Smooth muscle cell (in vitro differentiated cells): ENCODE measurements around the gene PAX2. TPM values are rescaled to one million over a fixed set of nuclear protein-coding genes. Genes with fewer than 3 reads are reported as not detected.

Experiments used
- DNase-seq: peaks from one replicate; lab custom pipeline; 2025; ENCODE audit not compliant: unreplicated experiment; lab: John Stamatoyannopoulos, UW
- H2AFZ ChIP-seq: fragments of 200-600 bp; sonication (generic); 2 replicates; pipeline ENCODE4 v1.6.0; 2016; ENCODE audit warnings: antibody characterized with exemption, low read depth, mild to moderate bottlenecking
- H3F3A ChIP-seq: fragments of 200-600 bp; sonication (generic); 2 replicates; pipeline ENCODE4 v1.6.0; 2017; ENCODE audit warnings: antibody characterized with exemption, low read depth
- H3K27ac ChIP-seq: fragments of 200-600 bp; sonication (generic); 2 replicates; pipeline ENCODE4 v1.5.1; 2016; ENCODE audit warnings: low read depth, mild to moderate bottlenecking
- H3K27me3 ChIP-seq: fragments of 200-600 bp; sonication (generic); 2 replicates; pipeline ENCODE4 v1.6.1; 2016; ENCODE audit warnings: low read depth, mild to moderate bottlenecking
- H3K36me3 ChIP-seq: fragments of 200-600 bp; sonication (generic); 2 replicates; pipeline ENCODE4 v1.5.1; 2016; ENCODE audit warnings: low read depth
- H3K4me1 ChIP-seq: fragments of 200-600 bp; sonication (generic); 2 replicates; pipeline ENCODE4 v1.5.1; 2016; ENCODE audit warnings: low read depth
- H3K4me2 ChIP-seq: fragments of 200-600 bp; sonication (generic); 2 replicates; pipeline ENCODE4 v1.6.0; 2016; ENCODE audit warnings: mild to moderate bottlenecking
- H3K4me3 ChIP-seq: fragments of 200-600 bp; sonication (generic); 2 replicates; pipeline ENCODE4 v1.5.1; 2016; ENCODE audit warnings: mild to moderate bottlenecking
- H3K79me2 ChIP-seq: fragments of 200-600 bp; sonication (generic); 2 replicates; pipeline ENCODE4 v1.6.0; 2016; ENCODE audit warnings: low read depth, mild to moderate bottlenecking
- H3K9ac ChIP-seq: fragments of 200-600 bp; sonication (generic); 2 replicates; pipeline ENCODE4 v1.6.0; 2016; ENCODE audit warnings: low read depth
- H3K9me3 ChIP-seq: fragments of 200-600 bp; sonication (generic); replicated peaks from 2 replicates; pipeline ENCODE4 v1.5.1; 2016; ENCODE audit warnings: low read depth
- H4K20me1 ChIP-seq: fragments of 200-600 bp; sonication (generic); 2 replicates; pipeline ENCODE4 v1.6.0; 2016; ENCODE audit warnings: low read depth
- WGBS: methylation state at CpG from one replicate; pipeline ENCODE4 v1.1.7; 2016; ENCODE audit warnings: low lambda C conversion rate; 5-methylcytosine and 5-hydroxymethylcytosine counted together
- polyA plus RNA-seq: library from polyadenylated mRNA; unstranded; fragments of >200 nt; fragmentation: Nextera tagmentation; extraction: Ambion mirVana; gene quantifications from 2 replicates; pipeline ENCODE4 v1.2.1, GENCODE V29; 2016
- total RNA-seq: library from RNA; depleted of rRNA; stranded (reverse); fragments of >200 nt; gene quantifications from 2 replicates; pipeline ENCODE4 v1.2.3, GENCODE V29; 2014
- TF ChIP-seq, protein P1 (sequence below): fragments of 200-600 bp; sonication (generic); IDR thresholded peaks from 2 replicates; pipeline ENCODE4 v1.5.1; 2017; ENCODE audit warnings: borderline replicate concordance, mild to moderate bottlenecking, antibody characterized with exemption; ENCODE audit not compliant: insufficient read depth, poor library complexity, severe bottlenecking

Gene PAX2
- total and polyA plus RNA-seq, 2 experiments from 2014 or later, result not detected

DNA sequence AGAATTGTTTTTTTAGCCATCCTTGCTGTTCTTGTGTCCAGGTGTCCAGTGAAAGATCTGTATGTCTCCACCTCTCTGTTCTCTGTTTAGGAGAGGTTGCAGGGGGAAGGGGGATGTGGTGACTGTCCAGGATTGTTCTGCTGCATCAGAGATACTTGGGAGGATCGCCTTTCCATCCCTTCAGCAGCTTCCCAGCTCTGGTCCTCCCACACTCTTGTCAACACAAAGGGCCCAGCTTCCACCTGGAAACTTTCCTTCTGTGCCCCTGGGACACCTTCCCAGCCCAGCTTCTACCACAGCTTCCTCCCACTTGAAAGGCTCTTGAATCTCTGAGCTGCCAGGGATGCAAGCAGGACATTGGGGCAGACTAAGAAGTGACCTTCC, 85.3 kb downstream of the PAX2 start:
- H3K9me3 ChIP-seq, result no peaks in the 10 kb centered on the region
- H3K4me3 ChIP-seq, result no peak overlapping the region
- no peaks in the 10 kb centered on the region for H3K79me2 ChIP-seq
- H3K9ac ChIP-seq, result no peak overlapping the region
- no peak overlapping the region for H3K27ac ChIP-seq
- H3K36me3 ChIP-seq, result no peaks in the 10 kb centered on the region
- H3K27me3 ChIP-seq, result peaks cover 100% of the 10 kb centered on the region
- peaks cover 19% of the 10 kb centered on the region for H3K4me1 ChIP-seq
- 50% methylated on average over 1 of the region's 1 CpG for WGBS
- no peak overlapping the region for H3K4me2 ChIP-seq
- no peak overlapping the region for H2AFZ ChIP-seq
- no peaks in the 10 kb centered on the region for H3F3A ChIP-seq
- DNase-seq, result no peak
- H4K20me1 ChIP-seq, result no peaks in the 10 kb centered on the region
- TF ChIP-seq, protein P1, sequence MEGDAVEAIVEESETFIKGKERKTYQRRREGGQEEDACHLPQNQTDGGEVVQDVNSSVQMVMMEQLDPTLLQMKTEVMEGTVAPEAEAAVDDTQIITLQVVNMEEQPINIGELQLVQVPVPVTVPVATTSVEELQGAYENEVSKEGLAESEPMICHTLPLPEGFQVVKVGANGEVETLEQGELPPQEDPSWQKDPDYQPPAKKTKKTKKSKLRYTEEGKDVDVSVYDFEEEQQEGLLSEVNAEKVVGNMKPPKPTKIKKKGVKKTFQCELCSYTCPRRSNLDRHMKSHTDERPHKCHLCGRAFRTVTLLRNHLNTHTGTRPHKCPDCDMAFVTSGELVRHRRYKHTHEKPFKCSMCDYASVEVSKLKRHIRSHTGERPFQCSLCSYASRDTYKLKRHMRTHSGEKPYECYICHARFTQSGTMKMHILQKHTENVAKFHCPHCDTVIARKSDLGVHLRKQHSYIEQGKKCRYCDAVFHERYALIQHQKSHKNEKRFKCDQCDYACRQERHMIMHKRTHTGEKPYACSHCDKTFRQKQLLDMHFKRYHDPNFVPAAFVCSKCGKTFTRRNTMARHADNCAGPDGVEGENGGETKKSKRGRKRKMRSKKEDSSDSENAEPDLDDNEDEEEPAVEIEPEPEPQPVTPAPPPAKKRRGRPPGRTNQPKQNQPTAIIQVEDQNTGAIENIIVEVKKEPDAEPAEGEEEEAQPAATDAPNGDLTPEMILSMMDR, result no peak

DNA sequence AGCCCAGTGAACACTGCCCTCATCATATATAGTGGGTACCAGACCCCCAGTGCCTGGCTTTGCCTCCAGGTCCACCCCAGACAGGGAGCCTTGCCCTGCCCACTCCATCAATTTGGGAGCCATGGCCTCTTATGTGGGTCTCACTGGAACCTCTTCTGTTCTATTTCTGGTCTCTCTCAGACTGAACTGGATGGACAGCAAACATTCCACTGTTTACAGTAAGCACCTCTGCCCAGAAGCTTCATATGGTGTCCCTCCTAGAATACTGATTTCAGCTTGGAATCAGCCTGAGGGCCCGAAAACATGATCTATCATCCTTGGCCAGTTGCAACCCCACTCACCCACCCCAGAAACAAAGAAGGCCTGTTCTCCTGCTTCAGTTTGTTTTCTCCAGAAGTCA, 86.4 kb downstream of the PAX2 start:
- no peaks in the 10 kb centered on the region for H3K36me3 ChIP-seq
- H3K9me3 ChIP-seq, result no peaks in the 10 kb centered on the region
- H3K9ac ChIP-seq, result no peak overlapping the region
- no peak overlapping the region for H3K4me2 ChIP-seq
- H2AFZ ChIP-seq, result no peak overlapping the region
- H3K27me3 ChIP-seq, result peaks cover 92% of the 10 kb centered on the region
- no peaks in the 10 kb centered on the region for H3K79me2 ChIP-seq
- no peaks in the 10 kb centered on the region for H4K20me1 ChIP-seq
- no peak for DNase-seq
- no peak overlapping the region for H3K27ac ChIP-seq
- no peaks in the 10 kb centered on the region for H3F3A ChIP-seq
- no peak overlapping the region for H3K4me3 ChIP-seq
- TF ChIP-seq, protein P1, result no peak
- 64% methylated on average over 1 of the region's 1 CpG for WGBS
- peaks cover 19% of the 10 kb centered on the region for H3K4me1 ChIP-seq

DNA sequence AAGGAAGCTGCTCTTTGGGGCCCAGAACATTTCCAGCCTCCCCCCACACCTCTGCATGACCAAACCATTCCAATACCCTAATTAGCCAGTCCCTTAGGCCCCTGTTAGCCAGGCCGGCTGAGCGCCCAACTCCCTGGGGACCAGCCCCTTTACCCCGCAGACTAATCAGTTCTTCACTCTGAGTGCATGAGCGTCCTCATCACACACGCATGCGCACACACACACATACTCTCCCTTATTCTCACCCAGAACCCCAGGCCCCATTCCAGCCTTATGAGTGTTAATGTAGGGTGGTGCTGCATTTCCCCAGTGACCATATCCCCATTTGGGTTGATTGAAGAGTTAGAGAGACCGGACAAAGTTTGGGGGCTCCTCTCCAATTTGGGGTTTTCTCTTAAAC, 90.4 kb downstream of the PAX2 start:
- H3K4me1 ChIP-seq, result no peaks in the 10 kb centered on the region
- DNase-seq, result no peak
- no peak overlapping the region for H2AFZ ChIP-seq
- H3K36me3 ChIP-seq, result no peaks in the 10 kb centered on the region
- no peak overlapping the region for H3K4me2 ChIP-seq
- TF ChIP-seq, protein P1, result no peak
- no peaks in the 10 kb centered on the region for H3K9me3 ChIP-seq
- 83% methylated on average over 7 of the region's 7 CpGs for WGBS
- H3K9ac ChIP-seq, result no peak overlapping the region
- H3F3A ChIP-seq, result no peaks in the 10 kb centered on the region
- H3K27ac ChIP-seq, result no peak overlapping the region
- H3K4me3 ChIP-seq, result no peak overlapping the region
- peaks cover 91% of the 10 kb centered on the region for H3K27me3 ChIP-seq
- no peaks in the 10 kb centered on the region for H4K20me1 ChIP-seq
- no peaks in the 10 kb centered on the region for H3K79me2 ChIP-seq

DNA sequence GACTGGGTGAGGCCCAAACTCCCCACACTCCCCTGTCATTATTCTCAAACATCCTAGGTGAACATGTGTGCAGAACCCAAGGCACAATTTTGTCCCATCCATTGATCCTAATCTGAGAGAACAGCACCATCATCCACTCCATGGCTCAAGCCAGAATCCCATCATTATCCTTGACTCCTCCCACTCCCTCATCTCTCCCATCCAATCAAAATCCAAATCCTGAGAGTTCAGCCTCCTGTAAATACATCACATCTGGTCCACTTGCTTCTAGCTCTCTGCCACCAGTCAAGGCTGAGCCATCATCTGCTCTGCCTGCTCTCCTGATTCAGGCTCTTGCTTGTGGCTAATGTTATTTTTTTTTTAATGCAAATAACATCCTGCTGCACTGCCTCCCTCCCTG, 91.5 kb downstream of the PAX2 start:
- no peaks in the 10 kb centered on the region for H4K20me1 ChIP-seq
- peaks cover 88% of the 10 kb centered on the region for H3K27me3 ChIP-seq
- TF ChIP-seq, protein P1, result no peak
- no peak overlapping the region for H2AFZ ChIP-seq
- no peaks in the 10 kb centered on the region for H3K9me3 ChIP-seq
- H3K27ac ChIP-seq, result no peak overlapping the region
- H3K9ac ChIP-seq, result no peak overlapping the region
- no peaks in the 10 kb centered on the region for H3K79me2 ChIP-seq
- no peaks in the 10 kb centered on the region for H3K4me1 ChIP-seq
- H3K4me3 ChIP-seq, result no peak overlapping the region
- no peaks in the 10 kb centered on the region for H3K36me3 ChIP-seq
- H3K4me2 ChIP-seq, result no peak overlapping the region
- H3F3A ChIP-seq, result no peaks in the 10 kb centered on the region
- DNase-seq, result no peak
